Loucy (cell line): Measurements from ENCODE around the gene MPDU1.

ENCODE experiments used
- H2AFZ ChIP-seq: fragments of 200-600 bp; sonication (generic); 2 replicates; pipeline ENCODE4 v1.6.0; 2016; ENCODE audit warnings: antibody characterized with exemption, mild to moderate bottlenecking, low read length, moderate library complexity
- H3F3A ChIP-seq: fragments of 200-600 bp; 2 replicates; pipeline ENCODE4 v1.6.0; 2016; ENCODE audit warnings: antibody characterized with exemption, low read depth, mild to moderate bottlenecking
- H3K27me3 ChIP-seq: fragments of 200-600 bp; sonication (generic); 2 replicates; pipeline ENCODE4 v1.6.1; 2014; ENCODE audit warnings: low read length, mild to moderate bottlenecking; ENCODE audit not compliant: insufficient read depth, poor library complexity, severe bottlenecking
- H3K36me3 ChIP-seq: fragments of 200-600 bp; sonication (generic); 2 replicates; pipeline ENCODE4 v1.6.1; 2016; ENCODE audit warnings: low read length; ENCODE audit not compliant: insufficient read depth
- H3K4me1 ChIP-seq: fragments of 200-600 bp; sonication (generic); 2 replicates; pipeline ENCODE4 v1.5.1; 2014; ENCODE audit warnings: low read length, mild to moderate bottlenecking; ENCODE audit not compliant: insufficient read depth, poor library complexity, severe bottlenecking
- H3K4me2 ChIP-seq: fragments of 200-600 bp; sonication (generic); 2 replicates; pipeline ENCODE4 v1.6.0; 2014; ENCODE audit warnings: antibody characterized with exemption, low read length, low read depth, mild to moderate bottlenecking; ENCODE audit not compliant: poor library complexity, severe bottlenecking
- H3K4me3 ChIP-seq: fragments of 200-600 bp; sonication (generic); 2 replicates; pipeline ENCODE4 v1.5.1; 2014; ENCODE audit warnings: low read length, mild to moderate bottlenecking, mixed read lengths; ENCODE audit not compliant: poor library complexity, severe bottlenecking
- H3K79me2 ChIP-seq: fragments of 200-600 bp; sonication (generic); 2 replicates; pipeline ENCODE4 v1.6.1; 2014; ENCODE audit warnings: low read length; ENCODE audit not compliant: insufficient read depth
- H3K9ac ChIP-seq: fragments of 200-600 bp; sonication (generic); 2 replicates; pipeline ENCODE4 v1.6.0; 2014; ENCODE audit warnings: mild to moderate bottlenecking, low read depth, low read length, moderate library complexity; ENCODE audit not compliant: poor library complexity, severe bottlenecking
- H3K9me2 ChIP-seq: fragments of 200-600 bp; sonication (generic); replicated peaks from 2 replicates; pipeline ENCODE4 v1.6.1; 2016; ENCODE audit warnings: low read depth, low read length, mixed read lengths
- H3K9me3 ChIP-seq: fragments of 200-600 bp; sonication (generic); 2 replicates; pipeline ENCODE4 v1.6.1; 2014; ENCODE audit warnings: mild to moderate bottlenecking, antibody characterized with exemption, low read length, low read depth; ENCODE audit not compliant: insufficient read depth
- H4K20me1 ChIP-seq: fragments of 200-600 bp; sonication (generic); 2 replicates; pipeline ENCODE4 v1.6.0; 2014; ENCODE audit warnings: antibody characterized with exemption, low read length, mild to moderate bottlenecking; ENCODE audit not compliant: insufficient read depth, poor library complexity, severe bottlenecking
- CTCF ChIP-seq: fragments of 200-600 bp; sonication (generic); conservative IDR thresholded peaks from 2 replicates; pipeline ENCODE4 v1.5.1; 2014; ENCODE audit warnings: mild to moderate bottlenecking, antibody characterized with exemption, low read length
- EZH2phosphoT487 ChIP-seq: fragments of 200-600 bp; IDR thresholded peaks from 2 replicates; pipeline ENCODE4 v1.6.1; 2018; ENCODE audit warnings: antibody characterized with exemption, mild to moderate bottlenecking, moderate library complexity, borderline replicate concordance

MPDU1 gene

GRCh38 chr17:7556627-7557026, 27.0 kb upstream of the MPDU1 start:
- Histone ChIP-seq H3K36me3 (no peaks in the 10 kb centered on the region), H4K20me1 (no peaks in the 10 kb centered on the region), H3K4me2 (no peak overlapping the region), H3K9ac (no peak overlapping the region), H3K27me3 (no peaks in the 10 kb centered on the region), H2AFZ (no peak overlapping the region), H3K79me2 (no peaks in the 10 kb centered on the region), H3K9me3 (no peaks in the 10 kb centered on the region), H3F3A (0 out of 2 replicates have a peak, but pooled peaks cover 4% of the 10 kb centered on the region), H3K4me1 (no peaks in the 10 kb centered on the region), H3K9me2 (no peaks in the 10 kb centered on the region), H3K4me3 (no peak overlapping the region)
- TF ChIP-seq CTCF (no peak), EZH2phosphoT487 (no peak)

GRCh38 chr17:7557147-7557764, 26.4 kb upstream of the MPDU1 start:
- H3K79me2 ChIP-seq = peaks cover 5% of the 10 kb centered on the region
- no peak for TF ChIP-seq EZH2phosphoT487
- no peak for TF ChIP-seq CTCF
- no peak overlapping the region for H3K4me3 ChIP-seq
- H3K4me1 ChIP-seq = no peaks in the 10 kb centered on the region
- H3K9ac ChIP-seq = no peak overlapping the region
- 0 out of 2 replicates have a peak, but pooled peaks cover 4% of the 10 kb centered on the region for H3F3A ChIP-seq
- H3K36me3 ChIP-seq = no peaks in the 10 kb centered on the region
- no peaks in the 10 kb centered on the region for H3K9me2 ChIP-seq
- H4K20me1 ChIP-seq = peaks cover 3% of the 10 kb centered on the region
- H3K9me3 ChIP-seq = no peaks in the 10 kb centered on the region
- H3K27me3 ChIP-seq = no peaks in the 10 kb centered on the region
- H3K4me2 ChIP-seq = no peak overlapping the region
- no peak overlapping the region for H2AFZ ChIP-seq

- Histone ChIP-seq H3K79me2 (peaks cover 12% of the 10 kb centered on the region), H3K36me3 (no peaks in the 10 kb centered on the region), H3K4me3 (no peak overlapping the region), H3K9ac (no peak overlapping the region), H3K4me2 (no peak overlapping the region), H4K20me1 (peaks cover 7% of the 10 kb centered on the region), H3K9me3 (no peaks in the 10 kb centered on the region), H2AFZ (no peak overlapping the region), H3K9me2 (no peaks in the 10 kb centered on the region), H3K4me1 (peaks cover 5% of the 10 kb centered on the region), H3K27me3 (no peaks in the 10 kb centered on the region), H3F3A (0 out of 2 replicates have a peak, but pooled peaks cover 4% of the 10 kb centered on the region)
- TF ChIP-seq EZH2phosphoT487 (no peak), CTCF (no peak)
Observed at GRCh38 chr17:7557775-7558543, 25.7 kb upstream of the MPDU1 start.
